SK-N-SH treated with all-trans-retinoic acid at 6 μM for 48 hours (cell line): Measurements from ENCODE around the gene GABRE.

ENCODE experiments used
- ARNTL ChIP-seq: fragments of 450-650 bp; formaldehyde crosslinking; IDR thresholded peaks from 2 replicates; pipeline ENCODE4 v1.5.0; 2020; ENCODE audit warnings: low read depth, mild to moderate bottlenecking, moderate library complexity, borderline replicate concordance
- BACH2 ChIP-seq: fragments of 250-450 bp; sonication (Bioruptor Pico); IDR thresholded peaks from 2 replicates; pipeline ENCODE4 v1.9.0; 2021; ENCODE audit warnings: mild to moderate bottlenecking, borderline replicate concordance
- CREB5 ChIP-seq: fragments of 250-450 bp; sonication (Bioruptor Pico); IDR thresholded peaks from 2 replicates; pipeline ENCODE4 v1.5.1; 2020; ENCODE audit warnings: low read depth, mild to moderate bottlenecking, moderate library complexity
- CSDC2 ChIP-seq: fragments of 250-450 bp; sonication (Bioruptor Pico); IDR thresholded peaks from 2 replicates; pipeline ENCODE4 v1.5.0; 2020; ENCODE audit warnings: mild to moderate bottlenecking, moderate library complexity
- ESRRG ChIP-seq: fragments of 250-450 bp; sonication (Bioruptor Pico); IDR thresholded peaks from 2 replicates; pipeline ENCODE4 v1.6.1; 2021; ENCODE audit warnings: mild to moderate bottlenecking
- OSR1 ChIP-seq: fragments of 250-450 bp; sonication (Bioruptor Pico); IDR thresholded peaks from 2 replicates; pipeline ENCODE4 v1.8.0; 2022; ENCODE audit warnings: moderate library complexity, mild to moderate bottlenecking, inconsistent platforms
- PATZ1 ChIP-seq: fragments of 250-450 bp; sonication (Bioruptor Pico); IDR thresholded peaks from 2 replicates; pipeline ENCODE4 v1.8.0; 2020; ENCODE audit warnings: mild to moderate bottlenecking, moderate library complexity, borderline replicate concordance
- RARB ChIP-seq: fragments of 250-450 bp; sonication (Bioruptor Pico); IDR thresholded peaks from 2 replicates; pipeline ENCODE4 v1.8.0; 2021; ENCODE audit warnings: mild to moderate bottlenecking, moderate library complexity
- TCF4 ChIP-seq: fragments of 250-450 bp; sonication (Bioruptor Pico); IDR thresholded peaks from 2 replicates; pipeline ENCODE4 v1.8.0; 2021; ENCODE audit warnings: mild to moderate bottlenecking, moderate library complexity, borderline replicate concordance
- ZC3H10 ChIP-seq: fragments of 250-450 bp; sonication (Bioruptor Pico); IDR thresholded peaks from 2 replicates; pipeline ENCODE4 v1.5.1; 2021; ENCODE audit warnings: mild to moderate bottlenecking, moderate library complexity
- ZFP3 ChIP-seq: fragments of 250-450 bp; sonication (Bioruptor Pico); IDR thresholded peaks from 2 replicates; pipeline ENCODE4 v1.5.0; 2020; ENCODE audit warnings: mild to moderate bottlenecking, moderate library complexity
- ZNF8 ChIP-seq: fragments of 450-650 bp; formaldehyde crosslinking; IDR thresholded peaks from 2 replicates; pipeline ENCODE4 v1.5.0; 2020; ENCODE audit warnings: mild to moderate bottlenecking, moderate library complexity

GRCh38 chrX:151922692-151923091, 51.8 kb downstream of the GABRE start:
- TF ChIP-seq TCF4 (CRISPR knock-in tag) (no peak), ZC3H10 (CRISPR knock-in tag) (no peak), ZNF8 (CRISPR knock-in tag) (no peak), ZFP3 (no peak), OSR1 (CRISPR knock-in tag) (no peak), ARNTL (CRISPR knock-in tag) (no peak), BACH2 (CRISPR knock-in tag) (no peak), RARB (CRISPR knock-in tag) (no peak), PATZ1 (CRISPR knock-in tag) (no peak), CSDC2 (CRISPR knock-in tag) (no peak), CREB5 (CRISPR knock-in tag) (no peak), ESRRG (CRISPR knock-in tag) (no peak)
